Left kidney (tissue), 2 donors: ENCODE results near the gene WSB2. TPM values are rescaled to one million over a fixed set of nuclear protein-coding genes. Genes with fewer than 3 reads are reported as not detected.

Experiments used
- DNase-seq: peaks from one replicate; pipeline ENCODE4 v3.0.0-alpha.2; 2013
- polyA plus RNA-seq: library from polyadenylated mRNA; unstranded; fragments of 120-200 nt; gene quantifications from one replicate; pipeline ENCODE4 v1.2.1, GENCODE V29; 2013; ENCODE audit not compliant: insufficient read length

The WSB2 gene
- polyA plus RNA-seq, 1 donor: 50.4 TPM

DNA sequence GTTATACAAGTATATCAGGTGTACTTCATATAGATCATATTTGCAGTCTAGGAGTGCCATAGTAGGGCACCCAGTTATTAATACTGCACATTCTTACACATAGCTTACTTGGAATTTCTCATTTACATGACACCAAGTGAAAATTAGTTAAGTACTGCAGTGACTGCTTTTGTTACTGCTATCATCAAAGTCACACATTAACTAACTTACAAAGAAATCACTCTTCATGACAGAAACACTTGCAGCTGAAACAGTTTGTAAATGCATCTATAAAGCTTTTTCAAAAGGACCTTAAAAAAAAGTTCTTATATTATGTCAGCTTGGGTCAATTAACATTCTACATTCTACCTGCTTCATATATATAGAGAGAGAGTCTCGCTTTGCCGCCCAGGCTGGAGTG is 62.3 kb downstream of the WSB2 start:
- no peak for DNase-seq

DNA sequence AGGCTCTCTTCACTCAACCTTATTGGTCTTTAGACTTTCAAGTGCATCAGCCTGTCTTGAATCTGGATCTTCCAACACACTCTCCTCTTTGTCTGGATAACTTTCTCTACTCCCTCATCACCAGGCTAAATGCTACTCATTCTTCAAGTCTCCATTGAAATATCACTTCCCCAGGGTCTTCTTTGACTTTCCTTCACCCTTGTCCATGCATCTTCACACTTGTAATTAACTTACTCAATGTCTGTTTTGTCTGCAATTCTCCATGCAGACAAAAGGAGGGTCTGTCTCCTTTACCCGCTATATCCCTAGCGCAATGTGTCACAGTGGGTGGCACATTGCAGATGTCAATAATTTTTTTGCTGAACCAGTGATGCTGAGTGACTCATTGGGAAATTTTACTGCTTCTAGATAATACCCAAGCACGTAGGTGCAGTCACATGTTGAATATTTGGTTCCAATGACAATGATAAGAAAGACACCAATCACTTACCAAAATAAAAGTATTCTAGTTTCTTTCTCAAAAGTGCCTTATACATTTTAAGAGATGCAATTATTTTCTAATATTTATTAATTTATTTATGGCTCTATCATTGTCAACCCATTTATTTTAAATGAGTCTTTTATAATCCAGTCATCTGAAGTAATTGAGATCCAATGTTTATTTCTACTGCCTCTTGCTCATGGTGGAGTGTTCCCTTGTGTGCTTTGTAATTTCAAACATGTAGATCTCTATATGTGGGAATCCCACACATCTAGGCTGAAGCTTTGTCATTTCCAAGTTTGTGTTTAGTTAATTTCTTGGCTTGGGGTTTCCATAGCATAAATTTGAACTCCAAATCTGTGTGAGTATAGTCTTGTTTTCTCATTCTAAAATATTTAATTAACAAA is 66.2 kb downstream of the WSB2 start:
- no peak for DNase-seq

DNA sequence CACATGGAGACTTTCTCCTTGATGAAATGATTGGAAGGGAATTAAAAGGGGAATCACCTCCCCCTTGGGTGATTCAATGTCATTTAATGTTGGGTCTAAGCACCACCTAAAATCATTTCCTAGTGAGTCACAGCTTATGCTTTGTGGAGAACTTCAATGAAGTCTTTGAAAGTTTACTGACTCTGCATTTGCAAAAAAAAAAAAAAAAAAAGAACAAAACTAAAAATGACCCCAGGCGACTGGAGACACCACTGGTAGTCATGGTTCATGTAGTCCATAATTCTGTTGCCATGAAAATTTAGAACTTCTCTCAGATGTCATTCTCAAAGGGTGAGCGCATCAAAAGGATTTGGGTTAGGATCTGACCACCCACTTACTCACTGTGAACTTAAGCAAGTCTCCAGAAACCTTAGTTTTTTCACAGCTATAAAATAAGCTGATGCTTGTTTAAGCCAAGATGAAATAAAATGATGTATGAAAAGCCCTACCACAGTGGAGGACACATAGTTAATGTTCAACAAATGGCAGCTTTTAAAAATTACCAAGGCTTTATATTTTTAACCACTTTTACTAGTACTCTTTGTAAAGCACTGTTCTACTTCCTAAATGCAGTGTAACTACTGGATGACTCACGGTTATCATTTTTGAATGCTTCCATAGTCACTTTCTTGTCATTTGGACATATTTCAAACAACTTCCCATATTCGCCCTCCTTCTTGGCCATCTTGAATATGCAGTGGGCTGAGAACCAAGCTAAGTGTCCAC is 74.1 kb downstream of the WSB2 start:
- DNase-seq: no peak

DNA sequence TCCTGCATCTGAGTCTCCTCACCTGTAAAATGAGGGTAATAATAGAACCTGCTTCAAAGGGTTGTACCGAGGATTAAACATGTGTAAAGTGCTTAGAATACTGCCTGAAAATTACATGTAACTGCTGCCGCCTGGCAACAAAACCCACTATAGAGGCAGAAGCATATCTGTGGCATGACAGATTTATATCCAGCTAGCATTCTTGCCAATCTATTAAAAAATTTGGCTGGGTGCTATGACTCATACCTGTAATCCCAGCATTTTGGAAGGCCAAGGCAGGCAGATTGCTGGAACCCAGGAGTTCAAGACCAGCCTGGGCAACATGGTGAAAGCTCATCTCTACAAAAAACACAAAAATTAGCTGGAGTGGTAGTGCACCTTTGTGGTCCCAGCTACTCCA is 75.8 kb downstream of the WSB2 start:
- DNase-seq: no peak

Other genes starting within 250 kb of the WSB2 start
- gene KSR2, start 92.2 kb downstream of the WSB2 start, polyA plus RNA-seq: 1.2 TPM
- gene RFC5, start 44.5 kb downstream of the WSB2 start, polyA plus RNA-seq: 44.6 TPM
- 35.4 TPM for gene VSIG10, start 42.8 kb upstream of the WSB2 start, polyA plus RNA-seq
- 263 TPM for gene PEBP1, start 74.9 kb upstream of the WSB2 start, polyA plus RNA-seq